HG03520 (cell line): ENCODE results near the gene ARHGAP24.
"Not testable (repeated sequence)": the region's sequence is repeated elsewhere in the genome, so short reads cannot be mapped to it uniquely, and the experiment has no call there.

ENCODE experiments used
- ATAC-seq: cut with Tn5 transposase; IDR thresholded peaks from one replicate; pipeline ENCODE4 v1.9.1; 2021; ENCODE audit warnings: mild to moderate bottlenecking, moderate library complexity; ENCODE audit not compliant: unreplicated experiment

ARHGAP24 gene

GRCh38 chr4:85993641-85994040, 518.7 kb downstream of the ARHGAP24 start:
- no peak for ATAC-seq

GRCh38 chr4:85994576-85994975, 519.6 kb downstream of the ARHGAP24 start:
- no peak for ATAC-seq

DNA sequence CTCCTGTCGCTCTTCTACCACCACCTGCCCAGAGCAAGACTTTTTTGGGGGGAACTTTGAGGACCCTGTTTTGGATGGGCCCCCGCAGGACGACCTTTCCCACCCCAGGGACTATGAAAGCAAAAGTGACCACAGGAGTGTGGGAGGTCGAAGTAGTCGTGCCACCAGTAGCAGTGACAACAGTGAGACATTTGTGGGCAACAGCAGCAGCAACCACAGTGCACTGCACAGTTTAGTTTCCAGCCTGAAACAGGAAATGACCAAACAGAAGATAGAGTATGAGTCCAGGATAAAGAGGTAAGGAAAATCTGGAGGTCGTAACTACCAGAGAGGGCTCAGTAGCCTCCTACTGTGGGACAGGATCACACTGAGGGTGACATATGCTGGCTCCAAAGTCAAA, 520.4 kb downstream of the ARHGAP24 start:
- ATAC-seq, result no peak

DNA sequence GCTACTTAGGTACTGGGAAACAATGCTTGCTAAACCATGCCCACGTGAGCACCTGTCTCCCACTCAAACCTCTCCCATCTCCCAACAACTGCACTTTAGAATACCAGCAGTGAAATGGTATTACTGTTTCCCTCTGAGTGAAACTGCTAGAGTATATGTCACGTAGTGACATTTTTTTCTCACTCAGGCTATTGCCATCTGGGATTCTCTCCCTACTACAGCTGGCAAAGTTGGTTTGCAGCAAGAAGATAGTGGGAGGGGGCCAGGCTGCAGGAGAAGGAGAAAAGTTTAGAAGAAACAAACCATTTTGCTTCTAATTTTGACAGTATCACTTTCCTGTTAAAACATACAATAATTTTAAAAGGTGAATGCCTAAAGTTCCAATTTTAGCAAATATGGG, 526.6 kb downstream of the ARHGAP24 start:
- ATAC-seq, result no peak

DNA sequence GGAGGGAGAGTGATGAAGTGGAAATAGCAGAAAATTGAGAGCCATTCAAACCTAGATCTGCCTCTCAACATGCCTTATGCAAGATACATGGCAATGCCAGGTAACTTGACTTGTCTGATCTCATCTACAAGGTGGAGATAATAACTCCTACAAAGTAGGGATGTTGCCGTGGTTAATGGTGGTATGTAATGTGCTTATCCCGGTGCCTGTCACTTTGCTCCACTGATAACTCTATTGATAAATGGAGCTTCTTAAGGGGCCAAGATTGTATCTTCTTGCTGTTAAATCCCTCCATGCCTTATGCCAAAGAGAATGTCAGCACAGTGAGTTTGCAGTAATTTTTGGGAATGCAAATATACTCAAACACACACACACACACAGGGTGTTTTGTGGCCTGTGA, 529.1 kb downstream of the ARHGAP24 start:
- ATAC-seq, result no peak

- no peak for ATAC-seq
These were observed 531.1 kb downstream of the ARHGAP24 start for GRCh38 chr4:86006057-86006456.

DNA sequence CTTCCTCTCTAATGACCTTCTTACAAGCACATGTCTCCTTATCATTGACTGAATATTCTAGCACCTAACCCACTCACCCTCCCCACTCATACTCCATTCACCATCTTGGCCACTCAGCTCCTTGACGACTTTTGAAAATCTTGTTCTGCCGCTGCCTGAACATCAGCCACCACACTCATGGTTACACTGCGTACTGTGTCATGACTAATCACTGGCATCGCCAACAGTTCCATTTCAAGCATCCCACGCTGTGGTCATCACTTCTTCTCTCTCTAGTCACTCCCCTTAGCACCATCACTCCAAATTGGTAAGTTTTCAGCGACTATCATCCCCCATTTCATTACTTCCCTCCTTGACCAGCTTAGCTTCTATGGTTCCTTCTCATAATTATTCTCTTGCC, 532.1 kb downstream of the ARHGAP24 start:
- no peak for ATAC-seq

- no peak for ATAC-seq
These were observed 536.2 kb downstream of the ARHGAP24 start for GRCh38 chr4:86011117-86011516.

DNA sequence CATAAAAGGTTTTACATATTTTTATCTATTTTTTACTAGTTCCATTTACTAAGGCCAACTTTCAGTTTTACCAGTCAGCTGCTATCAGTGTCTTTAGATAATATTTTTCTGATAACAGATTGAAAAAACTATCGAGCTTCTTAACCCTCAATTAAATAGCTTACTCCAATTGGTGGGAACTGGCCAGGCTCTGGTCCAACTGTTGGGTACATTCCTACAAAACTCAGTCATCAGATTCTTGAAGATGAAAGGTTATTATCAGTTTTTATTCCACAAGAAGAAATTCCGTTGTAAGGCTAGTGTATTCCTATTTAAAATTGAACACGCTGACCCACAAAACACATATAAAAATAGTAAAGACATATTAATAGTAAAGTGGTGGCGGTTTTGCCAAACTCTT, 538.7 kb downstream of the ARHGAP24 start:
- no peak for ATAC-seq

GRCh38 chr4:86014599-86014998, 539.6 kb downstream of the ARHGAP24 start:
- ATAC-seq, result peak; percentile 89

- peak; percentile 21 for ATAC-seq
These were observed 540.7 kb downstream of the ARHGAP24 start for GRCh38 chr4:86015412-86016350.

DNA sequence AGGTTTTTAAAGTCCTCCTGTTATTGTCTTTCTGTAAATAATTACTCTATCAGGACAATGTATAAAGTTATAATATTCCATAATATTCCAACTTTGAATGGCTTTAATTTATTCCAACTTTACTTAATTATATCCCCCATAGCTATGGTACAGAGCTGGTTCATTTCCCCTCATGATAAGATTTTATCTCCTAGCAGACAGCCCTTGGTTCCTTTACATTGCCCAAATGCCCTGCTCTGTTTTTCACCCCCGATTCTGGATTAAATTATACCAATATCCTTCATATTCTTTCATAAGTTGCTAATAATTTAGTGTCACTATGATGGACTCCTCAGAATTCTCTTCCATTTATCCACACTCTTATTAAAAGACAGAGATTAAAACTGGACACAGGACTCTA, 544.4 kb downstream of the ARHGAP24 start:
- ATAC-seq, result no peak

DNA sequence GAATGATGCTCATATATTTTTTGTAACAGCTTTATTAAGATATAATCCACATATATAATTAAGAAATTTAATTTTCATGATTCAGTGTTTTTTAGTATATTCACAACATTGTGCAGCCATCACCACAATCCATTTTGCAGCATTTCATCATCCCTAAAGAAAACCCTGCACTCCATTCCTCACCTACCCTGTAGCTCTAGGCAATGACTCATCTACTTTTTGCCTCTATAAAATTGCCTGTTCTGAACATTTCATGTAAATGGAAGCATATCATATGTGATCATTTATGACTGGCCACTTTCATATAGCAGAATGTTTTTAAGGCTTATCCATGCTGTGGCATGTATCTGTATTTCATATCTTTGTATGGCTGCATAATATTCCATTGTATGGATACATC, 545.0 kb downstream of the ARHGAP24 start:
- no peak for ATAC-seq

DNA sequence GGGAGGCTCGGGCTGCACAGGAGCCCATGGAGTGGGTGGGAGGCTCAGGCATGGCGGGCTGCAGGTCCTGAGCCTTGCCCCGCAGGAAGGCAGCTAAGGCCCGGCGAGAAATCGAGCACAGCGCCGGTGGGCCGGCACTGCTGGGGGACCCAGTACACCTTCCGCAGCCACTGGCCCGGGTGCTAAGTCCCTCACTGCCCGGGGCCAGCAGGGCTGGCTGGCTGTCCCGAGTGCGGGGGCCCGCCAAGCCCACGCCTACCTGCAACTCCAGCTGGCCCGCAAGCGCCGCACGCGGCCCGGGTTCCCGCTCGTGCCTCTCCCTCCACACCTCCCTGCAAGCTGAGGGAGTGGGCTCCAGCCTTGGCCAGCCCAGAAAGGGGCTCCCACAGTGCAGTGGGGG, 546.7 kb downstream of the ARHGAP24 start:
- ATAC-seq, result not testable (repeated sequence)

GRCh38 chr4:86026720-86027119, 551.8 kb downstream of the ARHGAP24 start:
- ATAC-seq, result no peak

- ATAC-seq, result no peak
These were observed 557.0 kb downstream of the ARHGAP24 start for GRCh38 chr4:86031927-86032326.

DNA sequence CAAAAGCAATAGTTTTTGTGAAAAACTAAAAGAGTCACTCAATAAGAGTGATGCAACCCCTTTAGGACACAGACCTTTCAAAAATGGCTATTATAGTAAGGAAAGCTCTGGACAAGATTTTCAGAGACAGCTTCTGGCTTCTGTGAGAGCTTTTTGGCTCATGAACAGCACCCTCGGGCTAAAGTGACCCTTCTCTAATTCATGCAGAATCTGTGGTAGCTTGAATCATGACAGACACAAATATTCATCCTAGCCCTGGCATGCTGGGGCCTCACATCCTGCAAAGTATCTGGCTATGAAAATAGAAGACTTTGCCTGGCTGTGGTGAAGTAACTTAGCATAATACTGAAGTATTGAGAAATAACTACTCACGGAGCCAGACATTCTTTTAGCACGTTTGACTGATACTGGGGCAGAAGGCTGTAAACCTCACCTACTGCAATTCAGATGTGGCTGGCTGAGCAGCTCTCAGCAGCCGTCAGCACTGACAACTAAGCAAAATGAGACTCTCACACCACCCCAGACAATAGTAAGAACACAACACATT, 557.6 kb downstream of the ARHGAP24 start:
- ATAC-seq, result no peak

GRCh38 chr4:86033171-86033570, 558.2 kb downstream of the ARHGAP24 start:
- ATAC-seq, result no peak

DNA sequence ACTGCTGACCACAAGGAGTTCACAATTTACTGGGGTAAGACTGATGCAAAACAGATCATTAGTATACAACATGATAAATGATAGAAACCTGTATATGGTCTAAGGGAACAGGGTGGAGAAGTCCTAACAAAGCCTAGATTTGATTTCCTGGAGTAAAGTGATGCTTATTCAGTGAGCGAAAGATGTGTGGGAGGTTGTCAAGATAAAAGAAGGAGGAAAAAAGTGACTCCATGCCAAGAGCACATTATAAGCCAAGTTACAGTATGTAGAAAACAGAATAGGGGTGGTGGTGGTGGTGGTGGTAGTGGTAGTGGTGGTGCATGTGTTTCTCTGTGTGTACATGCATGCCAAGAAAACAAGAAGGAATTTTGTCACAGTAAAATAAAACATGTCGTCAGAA, 559.7 kb downstream of the ARHGAP24 start:
- ATAC-seq, result no peak

DNA sequence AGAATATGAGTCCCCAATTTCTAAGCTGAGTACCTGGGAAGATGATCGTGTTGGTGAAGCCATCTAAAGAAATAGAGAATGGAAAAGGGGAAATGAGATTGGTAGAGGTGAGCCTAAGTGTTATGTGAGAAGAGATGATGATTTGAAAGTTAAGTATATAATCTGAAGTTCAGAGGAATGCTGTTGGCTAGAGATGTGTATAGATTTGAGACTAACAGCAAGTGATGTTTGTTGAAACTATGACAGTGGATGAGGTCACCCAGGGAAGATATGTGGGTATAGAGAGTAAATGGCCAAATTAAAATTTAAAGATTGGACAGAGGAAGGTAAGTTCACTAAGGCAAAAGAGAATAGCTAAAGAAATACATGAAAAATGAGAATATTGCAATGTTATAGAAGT, 560.7 kb downstream of the ARHGAP24 start:
- no peak for ATAC-seq

DNA sequence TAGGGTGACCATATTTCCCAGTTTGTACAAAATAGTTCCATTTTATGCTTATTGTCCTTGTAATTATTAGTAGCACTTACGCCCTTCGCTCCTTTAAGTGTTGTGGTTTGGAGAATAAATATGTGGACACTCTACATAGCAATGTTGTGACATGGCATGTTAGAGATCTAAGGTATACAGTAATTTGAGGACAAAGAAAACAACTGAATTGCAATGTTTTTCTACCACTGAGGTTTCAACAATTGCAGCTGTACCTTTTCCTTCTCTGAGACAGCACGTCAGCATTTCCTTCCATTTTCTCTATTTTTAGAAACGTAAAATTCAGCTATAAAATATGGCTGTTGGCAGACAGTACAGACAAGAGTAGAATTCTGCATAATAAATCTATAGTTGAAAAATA, 561.8 kb downstream of the ARHGAP24 start:
- ATAC-seq, result no peak

DNA sequence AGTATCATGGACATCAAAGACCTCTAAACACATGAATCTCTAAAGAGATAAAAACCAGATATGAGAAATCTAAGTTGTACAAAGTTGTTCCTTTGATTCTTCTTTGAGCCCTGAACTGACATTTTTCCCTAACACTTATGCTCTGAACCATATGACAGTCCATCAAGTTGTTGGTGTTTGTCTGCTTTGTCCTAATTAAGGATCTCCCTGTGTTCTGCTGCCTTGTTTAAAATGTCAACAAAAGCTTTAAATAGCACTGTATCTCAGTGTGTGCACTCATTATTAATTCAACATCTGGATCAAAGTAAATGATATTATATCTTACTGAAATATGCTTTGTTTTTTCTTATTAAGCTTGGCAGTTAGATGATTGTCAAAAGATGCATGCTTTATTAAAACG, 563.1 kb downstream of the ARHGAP24 start:
- no peak for ATAC-seq
